Kidney (tissue), 14 donors: Measurements from ENCODE around the gene TCF12. TPM values are rescaled to one million over a fixed set of nuclear protein-coding genes. Genes with fewer than 3 reads are reported as not detected.

ENCODE experiments used
- DNase-seq, 5 donors: peaks; one replicate each; pipeline ENCODE4 v3.0.0-alpha.2; 2013 to 2020
- FAIRE-seq: peaks from 2 replicates; lab custom pipeline; 2012; peaks lifted over from hg19 to GRCh38; lab: Jason Lieb, UNC
- H3K27ac ChIP-seq, 2 donors: one replicate each; pipeline ENCODE4 v1.7.0; 2013; ENCODE audit warnings: low read depth in 2 of 2, low read length in 2 of 2, inconsistent platforms in 1 of 2
- H3K27me3 ChIP-seq: one replicate; pipeline ENCODE4 v1.7.1; 2013; ENCODE audit warnings: low read length, inconsistent platforms; ENCODE audit not compliant: control insufficient read depth, insufficient read depth
- H3K36me3 ChIP-seq, 3 donors: one replicate each; pipeline versions ENCODE4 v1.7.0 to v1.7.1; 2013; ENCODE audit warnings: low read length in 3 of 3, control low read depth in 1 of 3, inconsistent platforms in 1 of 3; ENCODE audit not compliant: insufficient read depth in 3 of 3, control insufficient read depth in 2 of 3
- H3K4me1 ChIP-seq, 3 donors: one replicate each; pipeline versions ENCODE4 v1.7.0 to v1.7.1; 2013; ENCODE audit warnings: low read length in 3 of 3, inconsistent platforms in 1 of 3, low read depth in 1 of 3; ENCODE audit not compliant: control insufficient read depth in 2 of 3, insufficient read depth in 2 of 3
- H3K4me3 ChIP-seq, 3 donors: one replicate each; pipeline versions ENCODE4 v1.7.0 to v1.8.1; 2013; ENCODE audit warnings: low read length in 3 of 3, control low read depth in 1 of 3, inconsistent platforms in 1 of 3
- H3K9ac ChIP-seq, 3 donors: one replicate each; pipeline versions ENCODE4 v1.7.0 to v1.7.1; 2013; ENCODE audit warnings: low read length in 3 of 3, control low read depth in 1 of 3, inconsistent platforms in 1 of 3
- H3K9me3 ChIP-seq, 3 donors: one replicate each; pipeline versions ENCODE4 v1.7.0 to v1.7.1; 2013; ENCODE audit warnings: low read length in 3 of 3, control low read depth in 1 of 3, inconsistent platforms in 1 of 3; ENCODE audit not compliant: control insufficient read depth in 2 of 3, insufficient read depth in 1 of 3
- intact Hi-C: fragments of 100-400 bp; cut with DNase I; formaldehyde crosslinking; loops from one replicate; pipeline ENCODE4 v1.11.1; 2022
- polyA plus RNA-seq: library from polyadenylated mRNA; stranded (reverse); fragments of 350-450 nt; fragmentation: Illumina TruSeq; extraction: RNeasy Lipid Tissue Mini Kit (QIAGEN cat#74804); gene quantifications from one replicate; pipeline ENCODE4 v1.2.3, GENCODE V29; 2014; ENCODE audit warnings: low read depth, low replicate concordance; ENCODE audit not compliant: insufficient read depth
- total RNA-seq: library from RNA; stranded (reverse); fragmentation: NEBNext Ultra II Directional; extraction: Animal tissue kit (Norgen Biotek cat#: 25700); gene quantifications from one replicate; pipeline ENCODE4 v1.2.1, GENCODE V29; 2021
- TF ChIP-seq, protein P1 (sequence below): IDR thresholded peaks from 3 replicates; pipeline ENCODE4 v1.5.1; 2012; ENCODE audit warnings: mild to moderate bottlenecking, moderate library complexity, borderline replicate concordance; ENCODE audit not compliant: insufficient read depth; ENCODE audit errors: extremely low read depth
- donor health status: control.
- donor health status: control.
- donor health status: control.
- donor health status: control.
- donor health status: control.
- donor health status: DM: yes; HTN: yes; CAD: no.
- donor health status: Normal renal cell carcinoma (clear cell type).

The TCF12 gene
- total and polyA plus RNA-seq, 2 donors from 2014 or later: 16.3 to 116 TPM

DNA sequence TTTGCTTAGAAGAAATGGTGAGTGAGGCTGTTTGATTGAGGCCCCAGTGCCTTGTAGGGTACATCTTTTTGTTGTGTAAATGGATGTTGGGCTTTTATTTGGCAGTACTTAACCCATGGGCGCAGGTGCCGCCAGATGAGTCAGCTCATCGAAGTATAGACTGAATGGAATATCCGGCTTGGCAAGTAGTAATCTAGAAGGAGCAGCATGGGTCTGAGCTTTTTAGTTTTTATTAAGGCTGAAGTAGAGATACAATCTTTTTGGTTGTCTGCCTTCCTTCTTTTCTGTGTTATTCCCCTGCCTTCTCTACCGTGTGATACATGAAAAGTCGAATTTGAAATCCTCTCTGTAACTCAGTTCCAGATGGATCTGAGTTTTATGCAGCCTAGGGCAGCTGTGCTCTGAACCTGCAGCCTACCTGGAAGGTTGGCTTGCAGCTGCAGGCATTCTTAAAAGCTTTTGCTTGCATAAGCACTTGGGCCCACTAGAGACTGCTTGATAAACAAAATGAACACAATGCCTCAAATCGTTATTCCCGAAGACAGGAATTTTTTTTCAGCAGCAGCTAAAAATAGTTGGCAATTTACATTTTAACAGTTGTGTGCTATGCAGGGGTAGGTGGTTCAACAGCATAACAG, 280.3 kb downstream of the TCF12 start:
- no peaks in the 10 kb centered on the region for H3K36me3 ChIP-seq
- FAIRE-seq (no peak), DNase-seq (peak in 2 of 5 donors; percentile 60 to 68)
- no peaks in the 10 kb centered on the region for H3K27me3 ChIP-seq
- H3K4me3 ChIP-seq: no peak overlapping the region
- no peak overlapping the region for H3K9ac ChIP-seq
- no peaks in the 10 kb centered on the region for H3K9me3 ChIP-seq
- peaks cover 0 to 6% (median 4%) of the 10 kb centered on the region in 3 donors for H3K4me1 ChIP-seq
- intact Hi-C loops: no loop called here
- TF ChIP-seq, protein P1, sequence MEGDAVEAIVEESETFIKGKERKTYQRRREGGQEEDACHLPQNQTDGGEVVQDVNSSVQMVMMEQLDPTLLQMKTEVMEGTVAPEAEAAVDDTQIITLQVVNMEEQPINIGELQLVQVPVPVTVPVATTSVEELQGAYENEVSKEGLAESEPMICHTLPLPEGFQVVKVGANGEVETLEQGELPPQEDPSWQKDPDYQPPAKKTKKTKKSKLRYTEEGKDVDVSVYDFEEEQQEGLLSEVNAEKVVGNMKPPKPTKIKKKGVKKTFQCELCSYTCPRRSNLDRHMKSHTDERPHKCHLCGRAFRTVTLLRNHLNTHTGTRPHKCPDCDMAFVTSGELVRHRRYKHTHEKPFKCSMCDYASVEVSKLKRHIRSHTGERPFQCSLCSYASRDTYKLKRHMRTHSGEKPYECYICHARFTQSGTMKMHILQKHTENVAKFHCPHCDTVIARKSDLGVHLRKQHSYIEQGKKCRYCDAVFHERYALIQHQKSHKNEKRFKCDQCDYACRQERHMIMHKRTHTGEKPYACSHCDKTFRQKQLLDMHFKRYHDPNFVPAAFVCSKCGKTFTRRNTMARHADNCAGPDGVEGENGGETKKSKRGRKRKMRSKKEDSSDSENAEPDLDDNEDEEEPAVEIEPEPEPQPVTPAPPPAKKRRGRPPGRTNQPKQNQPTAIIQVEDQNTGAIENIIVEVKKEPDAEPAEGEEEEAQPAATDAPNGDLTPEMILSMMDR: no peak
- H3K27ac ChIP-seq: no peak overlapping the region

DNA sequence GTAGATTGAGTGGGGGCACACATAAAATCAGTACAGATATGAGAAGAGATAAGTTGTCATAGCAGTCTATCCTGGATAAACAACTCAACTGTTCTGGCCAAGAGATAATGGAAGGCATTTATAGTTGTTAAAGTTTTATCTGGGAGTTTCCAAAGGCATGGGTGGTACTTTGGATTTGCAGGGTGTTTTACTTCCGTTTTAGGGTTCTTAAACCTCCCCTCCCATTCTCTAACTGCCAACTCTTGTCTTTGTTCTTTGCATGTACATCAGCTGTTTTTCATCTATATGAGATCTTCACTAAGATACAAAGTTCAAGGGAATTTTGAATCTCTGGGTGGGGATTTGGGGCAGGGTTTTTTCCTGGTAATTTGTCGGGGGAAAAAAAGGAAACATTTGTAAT, 283.1 kb downstream of the TCF12 start:
- intact Hi-C loops: loop anchor here (10.0 kb wide), 1 partner anchor 217 kb away; no protein-coding TSS in a partner anchor
- FAIRE-seq: no peak
- TF ChIP-seq, protein P1: no peak

DNA sequence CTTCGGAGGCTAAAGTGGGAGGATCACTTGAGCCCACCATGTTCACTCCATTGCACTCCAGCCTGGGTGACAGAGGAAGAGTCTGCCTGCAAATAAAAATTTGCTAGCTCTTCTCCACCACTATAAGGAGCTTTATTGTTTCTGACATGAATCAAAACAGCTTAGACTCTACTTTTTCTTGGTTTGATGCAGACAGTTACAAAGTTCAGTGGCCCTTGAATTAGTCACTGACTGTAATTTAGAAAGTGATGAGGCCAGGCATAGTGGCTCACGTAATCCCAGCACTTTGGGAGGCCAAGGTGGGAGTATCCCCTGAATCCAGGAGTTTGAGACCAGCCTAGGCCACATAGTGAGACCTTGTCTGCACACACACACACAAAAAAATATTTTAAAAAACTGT, 285.5 kb downstream of the TCF12 start:
- H3K27me3 ChIP-seq: no peaks in the 10 kb centered on the region
- FAIRE-seq: no peak
- H3K27ac ChIP-seq: no peak overlapping the region
- no peak for DNase-seq
- no peaks in the 10 kb centered on the region for H3K9me3 ChIP-seq
- TF ChIP-seq, protein P1: no peak
- H3K36me3 ChIP-seq: no peaks in the 10 kb centered on the region
- H3K4me3 ChIP-seq: no peak overlapping the region
- intact Hi-C loops: loop anchor here (10.0 kb wide), 1 partner anchor 219 kb away; no protein-coding TSS in a partner anchor
- peaks cover 0 to 2% (median 2%) of the 10 kb centered on the region in 3 donors for H3K4me1 ChIP-seq
- no peak overlapping the region for H3K9ac ChIP-seq

More for the DNA sequence above, 283.1 kb downstream of the TCF12 start:
- no peaks in the 10 kb centered on the region for H3K27me3 ChIP-seq
- H3K4me3 ChIP-seq: no peak overlapping the region
- H3K27ac ChIP-seq: no peak overlapping the region
- no peak overlapping the region for H3K9ac ChIP-seq
- no peaks in the 10 kb centered on the region for H3K36me3 ChIP-seq
- no peak for DNase-seq
- H3K4me1 ChIP-seq: peaks cover 0 to 6% (median 4%) of the 10 kb centered on the region in 3 donors
- no peaks in the 10 kb centered on the region for H3K9me3 ChIP-seq
